ENCODE measurements around the gene CACNA1D. TPM values are rescaled to one million over a fixed set of nuclear protein-coding genes. Genes with fewer than 3 reads are reported as not detected.

Gene CACNA1D
- total RNA-seq, 1 experiment from 2014 or later = 1.1 TPM

DNA sequence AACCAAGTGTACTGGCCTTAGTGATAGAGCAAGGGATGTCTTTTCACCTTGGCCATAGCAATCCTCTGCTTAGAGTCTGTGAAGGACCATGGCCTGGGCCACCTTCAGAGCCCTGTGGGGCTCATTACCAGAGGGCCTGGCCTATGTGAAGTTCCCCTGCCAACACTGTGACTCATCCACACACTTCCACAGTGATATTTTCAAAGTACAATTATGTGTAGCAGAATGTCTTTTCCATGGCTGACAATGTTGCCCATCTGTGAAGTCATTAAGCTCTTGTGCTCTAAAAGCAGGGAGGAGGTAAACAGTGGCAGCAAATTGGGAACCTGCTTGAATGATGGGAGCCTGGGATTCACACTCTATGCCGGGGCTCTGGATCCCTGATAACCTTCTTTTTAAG is 12.2 kb upstream of the CACNA1D start:
- ChIA-PET POLR2A (no interaction called here), RAD21 (ENCODE audit: low non-redundant PET in 1 of 2, low total read pairs in 2 of 2, uncharacterized antibody in 2 of 2, unreplicated experiment in 2 of 2) (no interaction called here), CTCF (no interaction called here)
- Histone ChIP-seq H2AFZ (ENCODE audit: low read depth, low read length, poor library complexity, severe bottlenecking) (no peak overlapping the region), H3K4me3 (replicated peaks in 1 of 2; ENCODE audit: low read depth in 1 of 2, low read length in 2 of 2) (no peak overlapping the region), H3K79me2 (ENCODE audit: insufficient read depth, low read length) (no peaks in the 10 kb centered on the region), H3K9me2 (ENCODE audit: insufficient read depth) (no peaks in the 10 kb centered on the region), H3K27ac (ENCODE audit: low read depth, low read length) (no peak overlapping the region), H4K20me1 (ENCODE audit: insufficient read depth) (no peaks in the 10 kb centered on the region), H3K4me1 (ENCODE audit: control insufficient read depth in 1 of 2, insufficient read depth in 2 of 2, low read length in 2 of 2) (no peaks in the 10 kb centered on the region), H3K27me3 (ENCODE audit: insufficient read depth, low read length) (no peaks in the 10 kb centered on the region), H3K9me3 (ENCODE audit: control insufficient read depth in 1 of 2, insufficient read depth in 1 of 2, low read depth in 1 of 2, low read length in 2 of 2) (no peaks in the 10 kb centered on the region), H3K9ac (ENCODE audit: low read length) (no peak overlapping the region), H3K4me2 (ENCODE audit: low read length) (no peak overlapping the region), H3K36me3 (ENCODE audit: control insufficient read depth in 1 of 2, insufficient read depth in 2 of 2, low read length in 2 of 2) (no peaks in the 10 kb centered on the region)
- BruUV-seq (replicated peaks) = no TSS peak
- TF ChIP-seq RAD21 (IDR thresholded peaks at IDR 0.05; ENCODE audit: low read depth) = no peak
- TF ChIP-seq, protein P1, sequence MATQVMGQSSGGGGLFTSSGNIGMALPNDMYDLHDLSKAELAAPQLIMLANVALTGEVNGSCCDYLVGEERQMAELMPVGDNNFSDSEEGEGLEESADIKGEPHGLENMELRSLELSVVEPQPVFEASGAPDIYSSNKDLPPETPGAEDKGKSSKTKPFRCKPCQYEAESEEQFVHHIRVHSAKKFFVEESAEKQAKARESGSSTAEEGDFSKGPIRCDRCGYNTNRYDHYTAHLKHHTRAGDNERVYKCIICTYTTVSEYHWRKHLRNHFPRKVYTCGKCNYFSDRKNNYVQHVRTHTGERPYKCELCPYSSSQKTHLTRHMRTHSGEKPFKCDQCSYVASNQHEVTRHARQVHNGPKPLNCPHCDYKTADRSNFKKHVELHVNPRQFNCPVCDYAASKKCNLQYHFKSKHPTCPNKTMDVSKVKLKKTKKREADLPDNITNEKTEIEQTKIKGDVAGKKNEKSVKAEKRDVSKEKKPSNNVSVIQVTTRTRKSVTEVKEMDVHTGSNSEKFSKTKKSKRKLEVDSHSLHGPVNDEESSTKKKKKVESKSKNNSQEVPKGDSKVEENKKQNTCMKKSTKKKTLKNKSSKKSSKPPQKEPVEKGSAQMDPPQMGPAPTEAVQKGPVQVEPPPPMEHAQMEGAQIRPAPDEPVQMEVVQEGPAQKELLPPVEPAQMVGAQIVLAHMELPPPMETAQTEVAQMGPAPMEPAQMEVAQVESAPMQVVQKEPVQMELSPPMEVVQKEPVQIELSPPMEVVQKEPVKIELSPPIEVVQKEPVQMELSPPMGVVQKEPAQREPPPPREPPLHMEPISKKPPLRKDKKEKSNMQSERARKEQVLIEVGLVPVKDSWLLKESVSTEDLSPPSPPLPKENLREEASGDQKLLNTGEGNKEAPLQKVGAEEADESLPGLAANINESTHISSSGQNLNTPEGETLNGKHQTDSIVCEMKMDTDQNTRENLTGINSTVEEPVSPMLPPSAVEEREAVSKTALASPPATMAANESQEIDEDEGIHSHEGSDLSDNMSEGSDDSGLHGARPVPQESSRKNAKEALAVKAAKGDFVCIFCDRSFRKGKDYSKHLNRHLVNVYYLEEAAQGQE (IDR thresholded peaks at IDR 0.05; ENCODE audit: low read depth) = no peak
- no peak for TF ChIP-seq JUND (IDR thresholded peaks at IDR 0.05)
- TF ChIP-seq CBX3 (IDR thresholded peaks at IDR 0.05; ENCODE audit: low read depth) = no peak
- TF ChIP-seq, protein P2, sequence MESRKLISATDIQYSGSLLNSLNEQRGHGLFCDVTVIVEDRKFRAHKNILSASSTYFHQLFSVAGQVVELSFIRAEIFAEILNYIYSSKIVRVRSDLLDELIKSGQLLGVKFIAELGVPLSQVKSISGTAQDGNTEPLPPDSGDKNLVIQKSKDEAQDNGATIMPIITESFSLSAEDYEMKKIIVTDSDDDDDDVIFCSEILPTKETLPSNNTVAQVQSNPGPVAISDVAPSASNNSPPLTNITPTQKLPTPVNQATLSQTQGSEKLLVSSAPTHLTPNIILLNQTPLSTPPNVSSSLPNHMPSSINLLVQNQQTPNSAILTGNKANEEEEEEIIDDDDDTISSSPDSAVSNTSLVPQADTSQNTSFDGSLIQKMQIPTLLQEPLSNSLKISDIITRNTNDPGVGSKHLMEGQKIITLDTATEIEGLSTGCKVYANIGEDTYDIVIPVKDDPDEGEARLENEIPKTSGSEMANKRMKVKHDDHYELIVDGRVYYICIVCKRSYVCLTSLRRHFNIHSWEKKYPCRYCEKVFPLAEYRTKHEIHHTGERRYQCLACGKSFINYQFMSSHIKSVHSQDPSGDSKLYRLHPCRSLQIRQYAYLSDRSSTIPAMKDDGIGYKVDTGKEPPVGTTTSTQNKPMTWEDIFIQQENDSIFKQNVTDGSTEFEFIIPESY (IDR thresholded peaks at IDR 0.05; ENCODE audit: extremely low read depth, insufficient replicate concordance, low read length) = no peak
- no peak for TF ChIP-seq ELF1 (IDR thresholded peaks at IDR 0.05; ENCODE audit: borderline replicate concordance, low read depth)
- TF ChIP-seq EZH2 (IDR thresholded peaks at IDR 0.05) = no peak
- TF ChIP-seq, protein P3, sequence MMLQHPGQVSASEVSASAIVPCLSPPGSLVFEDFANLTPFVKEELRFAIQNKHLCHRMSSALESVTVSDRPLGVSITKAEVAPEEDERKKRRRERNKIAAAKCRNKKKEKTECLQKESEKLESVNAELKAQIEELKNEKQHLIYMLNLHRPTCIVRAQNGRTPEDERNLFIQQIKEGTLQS (IDR thresholded peaks at IDR 0.05) = no peak
- no peak for TF ChIP-seq SRF (IDR thresholded peaks at IDR 0.05; ENCODE audit: low read depth)
- DNase-seq (ENCODE audit: low read depth, low spot score) (no peak), ATAC-seq (no peak)
- intact Hi-C loops (cut with micrococcal nuclease) = no loop called here

All from HCT116 (cell line).